Thyroid gland (tissue), 4 donors: ENCODE measurements around the gene JAK3.
A peak's percentile ranks its signal among the peaks of the same experiment; 100 is the strongest.

Experiments
- CTCF ChIP-seq, 6 experiments: fragments of 200-600 bp in 3 of 6; fragments of 450-650 bp in 3 of 6; sonication (generic) in 3 of 6; IDR thresholded peaks; one replicate each; pipeline ENCODE4 v1.5.1; 2016 to 2019; ENCODE audit warnings: antibody characterized with exemption in 6 of 6, mild to moderate bottlenecking in 2 of 6, inconsistent platforms in 1 of 6, moderate library complexity in 1 of 6
- POLR2A ChIP-seq, 2 donors: fragments of 450-650 bp; IDR thresholded peaks; one replicate each; pipeline ENCODE4 v1.6.1; 2017; ENCODE audit warnings: antibody characterized with exemption in 2 of 2, mild to moderate bottlenecking in 2 of 2, moderate library complexity in 1 of 2

- TF ChIP-seq CTCF (IDR thresholded peaks at IDR 0.05): peak; percentile 80 to 96 (median 93)
- TF ChIP-seq POLR2A (IDR thresholded peaks at IDR 0.05): no peak
These were observed 7.7 kb upstream of the JAK3 start for GRCh38 chr19:17855280-17856152.
